HG02870 (cell line): ENCODE measurements around the gene SLFN12L.
"Not testable (repeated sequence)": the region's sequence is repeated elsewhere in the genome, so short reads cannot be mapped to it uniquely, and the experiment has no call there.

Experiments used
- ATAC-seq: cut with Tn5 transposase; IDR thresholded peaks from one replicate; pipeline ENCODE4 v1.9.1; 2021; ENCODE audit warnings: mild to moderate bottlenecking, moderate library complexity; ENCODE audit not compliant: unreplicated experiment

The SLFN12L gene

GRCh38 chr17:35537601-35538141 lies at the start of gene SLFN12L:
Gene SLFN12L, minus strand, starts transcription at chr17:35537678. Its CDS starts 15,314 bp downstream, at chr17:35522364.
- no peak for ATAC-seq

DNA sequence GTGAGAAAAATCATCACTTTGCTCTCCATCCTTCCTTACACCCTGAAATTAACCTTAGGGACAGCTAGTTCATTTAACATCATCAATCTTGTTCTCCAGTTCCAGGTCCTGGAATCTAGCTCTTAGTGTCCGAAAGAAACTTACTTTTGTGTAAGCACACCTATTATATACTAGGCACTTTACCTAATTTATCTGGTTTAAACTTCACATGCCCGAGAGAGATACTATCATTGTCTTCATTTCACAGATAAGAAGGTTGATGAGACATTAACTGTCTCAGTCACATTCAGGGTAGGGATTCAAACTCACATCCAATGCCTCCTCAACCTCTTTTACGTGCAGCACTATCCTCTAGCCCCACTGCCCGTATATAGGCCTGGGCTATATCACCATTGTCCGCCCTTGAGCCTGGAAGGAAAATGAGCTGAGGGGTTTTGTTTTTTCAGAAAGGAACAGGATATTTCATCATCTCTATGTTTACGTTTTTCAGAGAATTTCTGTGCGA lies 49.1 kb upstream of the SLFN12L start:
- ATAC-seq: no peak

DNA sequence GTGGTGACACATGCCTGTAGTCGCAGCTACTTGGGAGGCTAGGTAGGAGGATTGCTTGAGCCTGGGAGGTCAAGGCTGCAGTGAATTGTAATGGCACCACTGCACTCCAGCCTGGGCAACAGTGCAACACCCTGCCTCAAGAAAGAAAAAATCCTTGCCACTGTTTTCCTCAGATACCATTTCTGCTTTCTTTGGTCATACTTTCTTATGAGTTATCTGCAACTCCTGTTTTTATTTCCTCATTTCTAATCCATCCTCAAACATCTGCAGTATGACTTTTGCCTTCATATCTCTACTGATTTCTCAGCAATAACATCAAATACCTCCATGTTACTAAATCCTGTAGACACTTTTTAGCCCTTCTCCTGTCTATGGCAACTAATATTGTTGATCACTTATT lies 46.6 kb upstream of the SLFN12L start:
- no peak for ATAC-seq

DNA sequence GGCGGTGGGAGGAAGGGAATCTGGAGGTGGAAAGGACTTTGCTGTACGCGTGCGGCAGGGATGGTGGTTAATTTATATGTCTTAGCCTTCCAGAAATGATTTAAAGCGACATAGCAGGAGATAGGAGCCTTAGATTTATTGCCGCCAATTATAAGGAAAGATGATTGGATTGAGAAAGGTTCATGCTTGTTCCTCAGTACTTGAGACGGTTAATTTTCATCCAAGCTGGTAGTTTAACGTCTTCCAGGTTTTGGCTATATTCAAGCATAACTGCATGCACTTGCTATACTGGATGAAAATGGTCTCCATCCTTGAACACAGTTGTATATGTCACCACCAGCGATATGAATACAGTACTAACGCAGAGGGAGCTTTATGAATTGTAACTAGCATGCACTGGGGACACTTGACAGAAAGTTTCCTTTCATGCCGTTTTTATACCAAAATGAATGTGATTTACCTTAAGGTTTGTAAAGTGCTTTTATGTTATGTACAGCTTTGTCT lies 41.5 kb upstream of the SLFN12L start:
- ATAC-seq: no peak

- peak; percentile 87 for ATAC-seq
Measured at GRCh38 chr17:35578197-35578928, 40.9 kb upstream of the SLFN12L start, which contains the start of gene PEX12. Gene PEX12, minus strand, starts transcription at chr17:35578571. Its CDS starts 550 bp downstream, at chr17:35578021.

- ATAC-seq: no peak
Measured at GRCh38 chr17:35577830-35578196, 40.3 kb upstream of the SLFN12L start.

DNA sequence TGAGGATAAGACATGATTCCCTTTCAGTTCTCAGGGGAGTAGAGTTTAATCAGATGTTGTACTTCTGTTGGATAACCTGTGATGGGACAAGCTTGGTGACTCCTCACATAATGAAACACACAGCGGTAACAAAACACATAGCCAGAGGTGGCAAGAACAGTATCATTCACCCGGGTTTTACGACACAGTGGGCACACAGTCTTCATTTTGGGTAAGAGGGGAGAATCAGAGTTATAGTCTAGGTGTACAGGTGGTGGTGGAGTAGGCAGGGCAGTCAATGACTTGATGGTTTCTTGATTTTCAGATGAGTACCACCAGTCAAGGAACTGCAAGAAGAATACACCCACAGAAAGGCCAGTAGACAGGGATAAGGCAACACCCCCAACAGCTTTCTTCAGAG lies 38.3 kb upstream of the SLFN12L start:
- no peak for ATAC-seq

- no peak for ATAC-seq
Measured at GRCh38 chr17:35569405-35569804, 31.9 kb upstream of the SLFN12L start.

DNA sequence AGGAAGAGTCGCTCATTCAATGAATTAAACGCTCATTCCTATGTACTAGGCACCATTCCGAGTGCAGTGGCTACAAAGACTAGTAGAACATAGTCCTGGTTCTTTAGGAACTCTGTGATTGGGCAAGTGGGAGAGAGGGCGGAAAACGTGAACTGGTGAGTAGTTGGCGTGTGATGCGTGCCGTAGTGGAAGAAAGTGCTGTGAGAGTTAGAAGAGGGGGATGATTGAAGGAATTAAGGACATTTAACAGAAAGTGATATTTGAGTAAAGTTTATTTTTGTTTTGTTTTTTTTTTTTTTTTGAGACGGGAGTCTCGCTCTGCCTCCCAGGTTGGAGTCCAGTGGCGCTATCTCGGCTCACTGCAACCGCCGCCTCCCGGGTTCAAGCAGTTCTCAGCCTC lies 31.1 kb upstream of the SLFN12L start:
- no peak for ATAC-seq

GRCh38 chr17:35566968-35567367 lies 29.5 kb upstream of the SLFN12L start:
- no peak for ATAC-seq

DNA sequence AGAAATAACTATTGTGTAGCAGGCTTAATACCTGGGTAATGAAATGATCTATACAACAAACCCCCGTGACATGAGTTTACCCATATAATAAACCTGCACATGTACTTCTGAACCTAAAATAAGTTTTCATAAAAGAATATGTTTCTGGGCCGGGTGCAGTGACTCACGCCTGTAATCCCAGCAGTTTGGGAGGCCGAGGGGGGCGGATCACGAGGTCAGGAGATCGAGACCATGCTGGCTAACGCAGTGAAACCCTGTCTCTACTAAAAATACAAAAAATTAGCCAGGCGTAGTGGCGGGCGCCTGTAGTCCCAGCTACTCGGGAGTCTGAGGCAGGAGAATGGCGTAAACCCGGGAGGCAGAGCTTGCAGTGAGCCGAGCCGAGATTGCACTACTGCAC lies 25.7 kb upstream of the SLFN12L start:
- not testable (repeated sequence) for ATAC-seq

DNA sequence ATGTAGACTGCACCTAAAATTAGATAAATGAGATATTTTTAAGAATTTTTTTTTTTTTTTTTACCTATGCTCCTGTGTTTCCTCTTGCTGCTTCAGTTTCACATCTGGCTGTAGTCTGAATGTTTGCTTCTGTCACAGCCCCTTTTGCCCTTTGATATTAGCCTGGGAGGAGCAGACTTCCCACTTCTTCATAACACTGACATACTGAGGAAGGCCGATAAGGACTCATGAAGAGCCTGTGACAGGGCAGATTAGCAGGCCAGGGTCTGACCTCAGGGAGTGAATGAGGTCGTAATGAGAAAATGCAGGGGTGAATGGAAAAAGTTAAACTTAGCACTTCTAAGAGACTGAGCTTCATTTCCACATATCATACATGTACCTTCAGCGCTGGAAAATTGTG lies 23.2 kb upstream of the SLFN12L start, which contains the start of gene SLFN14:
TSS of gene SLFN14 (minus strand) at position 117 of the 400 bp plus-strand sequence. CDS start 2,757 bp downstream, outside the sequence.
- no peak for ATAC-seq

GRCh38 chr17:35559495-35560210 lies 22.2 kb upstream of the SLFN12L start:
- no peak for ATAC-seq

- no peak for ATAC-seq
Measured at GRCh38 chr17:35557353-35557752, 19.9 kb upstream of the SLFN12L start.

DNA sequence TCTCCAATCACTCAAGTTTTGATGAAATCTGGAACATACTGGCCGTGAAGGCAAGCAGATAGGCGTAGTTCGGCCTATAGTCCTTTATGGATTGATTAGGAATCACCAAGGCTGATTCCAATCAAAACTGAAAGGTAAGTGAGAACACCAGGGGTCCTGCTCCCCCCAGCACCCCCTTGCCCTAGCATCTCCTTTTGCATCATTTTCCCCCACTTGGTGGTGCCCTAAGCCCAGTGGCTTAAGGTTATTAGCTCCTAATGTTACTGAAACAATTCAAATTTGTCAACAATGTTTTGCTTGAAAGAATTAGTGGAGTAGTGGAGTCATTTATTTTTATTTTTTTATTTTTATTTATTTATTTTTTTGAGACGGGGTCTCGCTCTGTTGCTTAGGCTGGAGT lies 18.2 kb upstream of the SLFN12L start:
- no peak for ATAC-seq

DNA sequence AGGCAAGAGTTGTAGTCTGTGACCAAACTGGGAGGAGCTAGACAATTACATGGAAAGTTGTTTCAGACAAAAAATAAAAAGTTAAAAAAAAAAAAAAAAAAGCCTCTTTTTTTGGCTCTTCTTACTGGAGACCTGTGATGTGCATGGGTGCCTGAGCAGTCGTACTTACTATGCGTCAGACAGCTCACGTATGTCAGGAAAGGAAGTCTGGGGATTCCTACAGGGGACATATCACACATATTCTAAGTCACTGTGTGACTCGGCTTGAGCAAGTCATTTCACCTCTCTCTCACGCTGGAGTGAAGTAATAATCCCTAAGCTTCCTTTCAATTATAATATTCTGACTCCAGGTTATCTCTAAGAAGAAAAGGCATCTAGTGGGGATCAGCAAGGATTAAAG lies 17.2 kb upstream of the SLFN12L start:
- ATAC-seq: no peak

DNA sequence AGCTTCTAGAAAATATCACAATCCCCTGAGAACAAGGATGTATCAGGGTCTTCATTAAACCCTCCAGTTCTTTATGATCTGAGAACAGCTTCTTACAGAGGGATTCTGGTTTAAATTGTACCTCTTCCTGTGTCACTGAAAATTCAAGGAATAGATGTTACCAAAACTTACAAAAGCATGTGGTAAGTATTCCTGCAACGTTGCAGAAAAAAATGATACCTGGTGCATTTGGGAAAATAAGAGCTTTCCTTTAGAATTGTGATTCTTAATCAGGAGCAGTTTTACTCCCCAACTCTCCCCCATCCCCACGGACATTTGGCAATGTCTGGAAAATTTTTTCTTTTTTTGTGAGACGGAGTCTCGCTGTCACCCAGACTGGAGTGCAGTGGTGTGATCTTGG lies 15.8 kb upstream of the SLFN12L start:
- ATAC-seq: no peak

GRCh38 chr17:35548978-35549377 lies 11.5 kb upstream of the SLFN12L start:
- no peak for ATAC-seq

- ATAC-seq: no peak
Measured at GRCh38 chr17:35548208-35548810, 10.8 kb upstream of the SLFN12L start.

DNA sequence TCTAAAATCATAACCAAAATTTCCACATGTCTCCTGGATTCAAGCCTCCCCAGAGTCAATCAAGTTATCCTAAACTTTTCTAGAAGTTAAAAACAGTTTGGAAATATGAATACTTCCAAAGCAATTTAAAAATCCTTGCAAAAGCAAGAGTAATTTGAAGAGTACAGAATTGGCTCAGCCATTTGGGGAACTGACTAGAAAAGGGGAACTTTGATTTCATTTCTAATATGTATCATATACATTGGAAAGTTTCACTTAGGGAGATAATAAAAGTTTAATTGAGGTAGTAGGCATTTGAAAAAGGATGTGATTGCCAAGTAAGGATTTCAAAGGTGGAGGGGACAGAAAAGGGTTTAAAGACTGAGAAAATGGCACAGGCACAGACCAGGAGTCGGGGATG lies 9.0 kb upstream of the SLFN12L start:
- no peak for ATAC-seq

DNA sequence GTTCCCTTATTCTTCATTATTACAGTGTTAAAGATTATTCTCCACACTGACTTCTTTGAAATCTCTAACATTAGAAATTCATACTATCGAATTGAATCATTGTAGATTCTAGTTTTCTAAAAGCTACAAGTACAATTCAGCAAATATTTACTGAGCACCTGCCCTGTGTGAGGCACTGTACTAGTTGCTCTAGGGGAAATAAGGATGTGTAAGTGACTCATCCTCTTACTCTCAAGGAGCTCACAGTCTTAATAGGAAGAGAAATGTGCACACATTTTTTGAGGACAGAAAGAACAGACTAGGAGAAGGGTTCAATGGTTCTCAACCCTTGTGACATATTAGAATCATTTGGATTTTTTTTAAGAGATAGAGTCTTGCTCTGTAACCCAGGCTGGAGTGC lies 7.7 kb upstream of the SLFN12L start:
- ATAC-seq: no peak
